GM12878 (cell line): ENCODE results near the gene WFDC6. TPM values are rescaled to one million over a fixed set of nuclear protein-coding genes. Genes with fewer than 3 reads are reported as not detected.

Experiments used
- ATAC-seq: fragments of 200-7000 bp; cut with Tn5 transposase; 3 replicates; pipeline ENCODE4 v1.9.1; 2020; ENCODE audit warnings: mild to moderate bottlenecking, moderate library complexity
- BruUV-seq: library from RNA; stranded (reverse); fragments of 400-500 nt; replicated peaks from 2 replicates; lab custom pipeline; 2021; lab: Mats Ljungman, UMichigan
- CTCF ChIA-PET: fragments of 300-600 bp; sonication (Branson Sonifier 250); formaldehyde crosslinking; extraction: SDS; loops from one replicate; lab custom pipeline; 2021; ENCODE audit warnings: inconsistent platforms; lab: Yijun Ruan, JAX
- POLR2A ChIA-PET: fragments of 350-600 bp; formaldehyde crosslinking; extraction: SDS; loops from one replicate; lab custom pipeline; 2021; ENCODE audit warnings: inconsistent platforms; lab: Charles Lee
- RAD21 ChIA-PET: fragments of 300-600 bp; sonication (Branson Sonifier 250); formaldehyde crosslinking; loops from one replicate; lab custom pipeline; 2023; ENCODE audit warnings: antibody characterized with exemption; ENCODE audit not compliant: unreplicated experiment; lab: Charles Lee
- SMC1A ChIA-PET: fragments of 300-600 bp; sonication (Branson Sonifier 250); formaldehyde crosslinking; loops from one replicate; lab custom pipeline; 2023; ENCODE audit not compliant: unreplicated experiment, uncharacterized antibody; lab: Charles Lee
- DNase-seq: peaks from one replicate; pipeline ENCODE4 v3.0.0-alpha.2; 2011; ENCODE audit warnings: low read depth, low spot score
- FAIRE-seq: peaks from 3 replicates; lab custom pipeline; 2011; peaks lifted over from hg19 to GRCh38; lab: Jason Lieb, UNC
- H2AFZ ChIP-seq: 2 replicates; pipeline ENCODE4 v1.6.0; 2011; ENCODE audit warnings: low read depth, low read length, control low read depth; ENCODE audit not compliant: control insufficient read depth
- H3K27ac ChIP-seq: 2 replicates; pipeline ENCODE4 v1.5.1; 2011; ENCODE audit warnings: control low read depth; ENCODE audit not compliant: control insufficient read depth, insufficient read depth
- H3K27me3 ChIP-seq, 2 experiments: replicated peaks in 1 of 2; 2 replicates each; pipeline versions ENCODE4 v1.6.0 to v1.6.1; 2011; ENCODE audit warnings: low read length in 1 of 2; ENCODE audit not compliant: control insufficient read depth in 2 of 2, insufficient read depth in 2 of 2
- H3K36me3 ChIP-seq, 2 experiments: 2 replicates each; pipeline ENCODE4 v1.5.1; 2011; ENCODE audit warnings: low read length in 1 of 2; ENCODE audit not compliant: control insufficient read depth in 2 of 2, insufficient read depth in 2 of 2
- H3K4me1 ChIP-seq: 2 replicates; pipeline ENCODE4 v1.6.1; 2011; ENCODE audit warnings: mild to moderate bottlenecking, low read length, moderate library complexity, mixed read lengths; ENCODE audit not compliant: control insufficient read depth, insufficient read depth
- H3K4me2 ChIP-seq: 2 replicates; pipeline ENCODE4 v1.6.0; 2011; ENCODE audit warnings: control low read depth; ENCODE audit not compliant: control insufficient read depth, insufficient read depth
- H3K4me3 ChIP-seq: fragments of 200-600 bp; sonication (generic); 2 replicates; pipeline ENCODE4 v1.5.1; 2016
- H3K79me2 ChIP-seq: 2 replicates; pipeline ENCODE4 v1.6.0; 2011; ENCODE audit warnings: low read length; ENCODE audit not compliant: control insufficient read depth, insufficient read depth
- H3K9ac ChIP-seq: 2 replicates; pipeline ENCODE4 v1.8.0; 2011; ENCODE audit warnings: low read length, control low read depth, mixed read lengths; ENCODE audit not compliant: control insufficient read depth, insufficient read depth
- H3K9me3 ChIP-seq: replicated peaks from 3 replicates; pipeline ENCODE4 v1.5.1; 2011; ENCODE audit warnings: mild to moderate bottlenecking, low read length; ENCODE audit not compliant: control insufficient read depth, insufficient read depth
- H4K20me1 ChIP-seq: 2 replicates; pipeline ENCODE4 v1.6.0; 2011; ENCODE audit not compliant: control insufficient read depth, insufficient read depth
- CHD4 ChIP-seq: fragments of 200-600 bp; sonication (generic); IDR thresholded peaks from 2 replicates; pipeline ENCODE4 v1.6.1; 2016; ENCODE audit warnings: mild to moderate bottlenecking
- CREB1 ChIP-seq: IDR thresholded peaks from 2 replicates; pipeline ENCODE4 v1.6.1; 2012; ENCODE audit warnings: low read depth, mild to moderate bottlenecking, inconsistent platforms
- EED ChIP-seq: sonication (generic); IDR thresholded peaks from 2 replicates; pipeline ENCODE4 v1.6.1; 2016; ENCODE audit warnings: antibody characterized with exemption, low read depth
- HDGF ChIP-seq: fragments of 450-650 bp; IDR thresholded peaks from 2 replicates; pipeline ENCODE4 v1.6.1; 2016; ENCODE audit warnings: antibody characterized with exemption
- MYB ChIP-seq: fragments of 150-350 bp; IDR thresholded peaks from 2 replicates; pipeline ENCODE4 v1.6.1; 2014; ENCODE audit warnings: mild to moderate bottlenecking, low read depth, low read length, borderline replicate concordance
- POLR2AphosphoS2 ChIP-seq: IDR thresholded peaks from 2 replicates; pipeline ENCODE4 v1.6.1; 2011; ENCODE audit warnings: low read depth, mild to moderate bottlenecking, low read length, improper control_type of control experiment, moderate library complexity
- RB1 ChIP-seq: fragments of 450-650 bp; formaldehyde crosslinking; IDR thresholded peaks from 2 replicates; pipeline ENCODE4 v1.6.1; 2017; ENCODE audit warnings: mild to moderate bottlenecking, borderline replicate concordance
- RFX5 ChIP-seq: IDR thresholded peaks from 2 replicates; pipeline ENCODE4 v1.6.1; 2011; ENCODE audit warnings: low read depth, low read length, improper control_type of control experiment
- SIX5 ChIP-seq: IDR thresholded peaks from 2 replicates; pipeline ENCODE4 v1.6.1; 2011; ENCODE audit warnings: mild to moderate bottlenecking, low read depth, low read length, moderate library complexity; ENCODE audit not compliant: severe bottlenecking
- TAF1 ChIP-seq: IDR thresholded peaks from 2 replicates; pipeline ENCODE4 v1.6.1; 2011; ENCODE audit warnings: mild to moderate bottlenecking, low read depth, low read length, borderline replicate concordance
- TCF7 ChIP-seq: IDR thresholded peaks from 2 replicates; pipeline ENCODE4 v1.6.1; 2014; ENCODE audit warnings: antibody characterized with exemption, borderline replicate concordance
- ZNF384 ChIP-seq: IDR thresholded peaks from 2 replicates; pipeline ENCODE4 v1.6.1; 2012; ENCODE audit warnings: low read depth, mild to moderate bottlenecking, low read length, improper control_type of control experiment, borderline replicate concordance
- WGBS: methylation state at CpG from one replicate; pipeline ENCODE4 v1.1.6; 2016; ENCODE audit warnings: low lambda C conversion rate; ENCODE audit not compliant: insufficient replicate concordance, insufficient coverage; ENCODE audit errors: missing lambda C conversion rate; 5-methylcytosine and 5-hydroxymethylcytosine counted together
- in situ Hi-C: fragments of 300-500 bp; cut with MboI; formaldehyde crosslinking; loops from 9 replicates; pipeline ENCODE4 v1.14.3; 2018; ENCODE audit warnings: mixed read lengths
- intact Hi-C: fragments of 100-400 bp; cut with micrococcal nuclease; formaldehyde crosslinking; loops from one replicate; pipeline ENCODE4 v1.14.2; 2022; ENCODE audit not compliant: unreplicated experiment
- polyA plus RNA-seq, 11 experiments: library from polyadenylated mRNA; depleted of rRNA in 4 of 11; unstranded in 6 of 11; stranded (reverse) in 5 of 11; fragments of >200 nt; fragmentation: Nextera tagmentation in 4 of 11; fragmentation: Illumina TruSeq in 1 of 11; extraction: Ambion mirVana in 4 of 11; extraction: Trizol in 1 of 11; gene quantifications; 1 replicate in 1 of 11; 2 replicates in 10 of 11; pipeline versions ENCODE4 v1.2.1 to v1.2.3, GENCODE V29; 2011 to 2016; ENCODE audit warnings: inconsistent platforms in 2 of 11, missing spikeins in 2 of 11, low read depth in 1 of 11
- total RNA-seq, 4 experiments: library from RNA; depleted of rRNA in 3 of 4; stranded (reverse); fragments of >200 nt in 3 of 4; fragmentation: Illumina TruSeq in 1 of 4; extraction: Trizol in 1 of 4; gene quantifications; 2 replicates each; pipeline versions ENCODE4 v1.2.1 to v1.2.3, GENCODE V29; 2013 to 2021
- TF ChIP-seq, protein P1 (sequence below): fragments of 450-650 bp; IDR thresholded peaks from 2 replicates; pipeline ENCODE4 v1.6.1; 2017; ENCODE audit warnings: antibody characterized with exemption, mild to moderate bottlenecking, moderate library complexity
- TF ChIP-seq, protein P2 (sequence below): fragments of 450-650 bp; IDR thresholded peaks from 2 replicates; pipeline ENCODE4 v1.6.1; 2016; ENCODE audit warnings: mild to moderate bottlenecking
- TF ChIP-seq, protein P3 (sequence below): fragments of 450-650 bp; formaldehyde crosslinking; IDR thresholded peaks from 2 replicates; pipeline ENCODE4 v1.4.0; 2020; ENCODE audit warnings: mild to moderate bottlenecking, moderate library complexity
- TF ChIP-seq, protein P4 (sequence below): fragments of 450-650 bp; IDR thresholded peaks from 2 replicates; pipeline ENCODE4 v1.6.1; 2014; ENCODE audit warnings: mild to moderate bottlenecking

Gene WFDC6
- total and polyA plus RNA-seq, 10 of the 15 experiments (the other 5 are each of a cell fraction or from before 2014, with no cell fraction given), result not detected

DNA sequence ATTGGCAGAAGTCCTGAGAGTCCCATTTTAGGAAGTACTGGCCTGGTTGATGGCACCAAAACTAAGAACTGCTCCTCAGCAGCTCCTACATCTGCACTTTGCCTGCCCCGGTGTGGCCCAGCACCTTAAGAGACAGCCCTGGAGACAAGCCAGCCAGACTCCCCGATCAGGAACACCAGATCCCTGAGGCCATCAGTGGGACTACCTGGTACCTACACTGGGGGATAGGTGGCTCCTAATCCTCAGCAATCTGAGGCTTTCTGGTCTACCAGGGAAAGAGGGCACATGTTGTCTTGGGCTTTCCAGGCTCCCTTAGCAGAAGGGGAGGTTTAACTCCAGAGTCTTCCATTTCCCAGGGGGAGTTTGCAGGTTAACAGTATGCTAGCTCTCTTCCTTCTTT is at the start of gene WFDC6 (continued):
- TF ChIP-seq, protein P1, sequence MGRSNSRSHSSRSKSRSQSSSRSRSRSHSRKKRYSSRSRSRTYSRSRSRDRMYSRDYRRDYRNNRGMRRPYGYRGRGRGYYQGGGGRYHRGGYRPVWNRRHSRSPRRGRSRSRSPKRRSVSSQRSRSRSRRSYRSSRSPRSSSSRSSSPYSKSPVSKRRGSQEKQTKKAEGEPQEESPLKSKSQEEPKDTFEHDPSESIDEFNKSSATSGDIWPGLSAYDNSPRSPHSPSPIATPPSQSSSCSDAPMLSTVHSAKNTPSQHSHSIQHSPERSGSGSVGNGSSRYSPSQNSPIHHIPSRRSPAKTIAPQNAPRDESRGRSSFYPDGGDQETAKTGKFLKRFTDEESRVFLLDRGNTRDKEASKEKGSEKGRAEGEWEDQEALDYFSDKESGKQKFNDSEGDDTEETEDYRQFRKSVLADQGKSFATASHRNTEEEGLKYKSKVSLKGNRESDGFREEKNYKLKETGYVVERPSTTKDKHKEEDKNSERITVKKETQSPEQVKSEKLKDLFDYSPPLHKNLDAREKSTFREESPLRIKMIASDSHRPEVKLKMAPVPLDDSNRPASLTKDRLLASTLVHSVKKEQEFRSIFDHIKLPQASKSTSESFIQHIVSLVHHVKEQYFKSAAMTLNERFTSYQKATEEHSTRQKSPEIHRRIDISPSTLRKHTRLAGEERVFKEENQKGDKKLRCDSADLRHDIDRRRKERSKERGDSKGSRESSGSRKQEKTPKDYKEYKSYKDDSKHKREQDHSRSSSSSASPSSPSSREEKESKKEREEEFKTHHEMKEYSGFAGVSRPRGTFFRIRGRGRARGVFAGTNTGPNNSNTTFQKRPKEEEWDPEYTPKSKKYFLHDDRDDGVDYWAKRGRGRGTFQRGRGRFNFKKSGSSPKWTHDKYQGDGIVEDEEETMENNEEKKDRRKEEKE, result no peak
- TF ChIP-seq ZNF384 (no peak), POLR2AphosphoS2 (no peak), SIX5 (no peak), TAF1 (no peak), HDGF (no peak), RB1 (no peak), TCF7 (no peak)

DNA sequence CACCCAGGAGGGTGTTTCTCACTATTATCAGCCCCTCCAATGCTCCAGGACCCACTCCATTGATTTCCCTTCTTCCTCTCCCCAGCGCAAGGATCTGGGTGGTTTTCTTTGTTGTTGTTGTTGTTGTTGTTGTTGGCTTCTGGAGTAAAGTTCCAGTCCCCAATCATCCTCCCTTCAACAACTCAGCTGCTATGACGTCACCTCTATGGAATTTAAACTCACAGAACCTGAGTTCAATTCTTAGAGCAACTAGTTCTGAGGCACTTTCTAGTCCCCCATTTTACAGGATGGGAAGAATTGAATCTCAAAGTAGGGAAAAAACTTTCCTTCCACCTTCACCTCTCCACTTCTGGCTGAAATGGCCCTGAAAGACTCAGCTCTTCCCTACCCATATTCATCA is 49.5 kb upstream of the WFDC6 start:
- ChIA-PET RAD21 (no interaction called here), CTCF (interaction anchor here (1.4 kb wide), 2 partner anchors 29 to 182 kb away, joined by 3 to 8 read pairs; no protein-coding TSS in a partner anchor), POLR2A (no interaction called here), SMC1A (no interaction called here)
- H4K20me1 ChIP-seq, result no peaks in the 10 kb centered on the region
- H3K27ac ChIP-seq, result no peak overlapping the region
- H2AFZ ChIP-seq, result no peak overlapping the region
- FAIRE-seq (no peak), DNase-seq (no peak), ATAC-seq (no peak)
- no peaks in the 10 kb centered on the region for H3K9me3 ChIP-seq
- H3K4me1 ChIP-seq, result no peaks in the 10 kb centered on the region
- intact Hi-C loops (no loop called here), in situ Hi-C loops (no loop called here)
- H3K4me3 ChIP-seq, result no peak overlapping the region
- BruUV-seq, result no TSS peak
- WGBS, result 0% methylated on average over 1 of the region's 2 CpGs
- no peak overlapping the region for H3K4me2 ChIP-seq
- no peak overlapping the region for H3K9ac ChIP-seq
- no peaks in the 10 kb centered on the region for H3K36me3 ChIP-seq
- H3K27me3 ChIP-seq, result no peaks in the 10 kb centered on the region; a peak in 2 of 4 replicates
- H3K79me2 ChIP-seq, result no peaks in the 10 kb centered on the region
- TF ChIP-seq EED (no peak), MYB (no peak), RFX5 (no peak), CREB1 (no peak), CHD4 (no peak)
- TF ChIP-seq, protein P2, sequence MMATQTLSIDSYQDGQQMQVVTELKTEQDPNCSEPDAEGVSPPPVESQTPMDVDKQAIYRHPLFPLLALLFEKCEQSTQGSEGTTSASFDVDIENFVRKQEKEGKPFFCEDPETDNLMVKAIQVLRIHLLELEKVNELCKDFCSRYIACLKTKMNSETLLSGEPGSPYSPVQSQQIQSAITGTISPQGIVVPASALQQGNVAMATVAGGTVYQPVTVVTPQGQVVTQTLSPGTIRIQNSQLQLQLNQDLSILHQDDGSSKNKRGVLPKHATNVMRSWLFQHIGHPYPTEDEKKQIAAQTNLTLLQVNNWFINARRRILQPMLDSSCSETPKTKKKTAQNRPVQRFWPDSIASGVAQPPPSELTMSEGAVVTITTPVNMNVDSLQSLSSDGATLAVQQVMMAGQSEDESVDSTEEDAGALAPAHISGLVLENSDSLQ, result no peak
- TF ChIP-seq, protein P3, sequence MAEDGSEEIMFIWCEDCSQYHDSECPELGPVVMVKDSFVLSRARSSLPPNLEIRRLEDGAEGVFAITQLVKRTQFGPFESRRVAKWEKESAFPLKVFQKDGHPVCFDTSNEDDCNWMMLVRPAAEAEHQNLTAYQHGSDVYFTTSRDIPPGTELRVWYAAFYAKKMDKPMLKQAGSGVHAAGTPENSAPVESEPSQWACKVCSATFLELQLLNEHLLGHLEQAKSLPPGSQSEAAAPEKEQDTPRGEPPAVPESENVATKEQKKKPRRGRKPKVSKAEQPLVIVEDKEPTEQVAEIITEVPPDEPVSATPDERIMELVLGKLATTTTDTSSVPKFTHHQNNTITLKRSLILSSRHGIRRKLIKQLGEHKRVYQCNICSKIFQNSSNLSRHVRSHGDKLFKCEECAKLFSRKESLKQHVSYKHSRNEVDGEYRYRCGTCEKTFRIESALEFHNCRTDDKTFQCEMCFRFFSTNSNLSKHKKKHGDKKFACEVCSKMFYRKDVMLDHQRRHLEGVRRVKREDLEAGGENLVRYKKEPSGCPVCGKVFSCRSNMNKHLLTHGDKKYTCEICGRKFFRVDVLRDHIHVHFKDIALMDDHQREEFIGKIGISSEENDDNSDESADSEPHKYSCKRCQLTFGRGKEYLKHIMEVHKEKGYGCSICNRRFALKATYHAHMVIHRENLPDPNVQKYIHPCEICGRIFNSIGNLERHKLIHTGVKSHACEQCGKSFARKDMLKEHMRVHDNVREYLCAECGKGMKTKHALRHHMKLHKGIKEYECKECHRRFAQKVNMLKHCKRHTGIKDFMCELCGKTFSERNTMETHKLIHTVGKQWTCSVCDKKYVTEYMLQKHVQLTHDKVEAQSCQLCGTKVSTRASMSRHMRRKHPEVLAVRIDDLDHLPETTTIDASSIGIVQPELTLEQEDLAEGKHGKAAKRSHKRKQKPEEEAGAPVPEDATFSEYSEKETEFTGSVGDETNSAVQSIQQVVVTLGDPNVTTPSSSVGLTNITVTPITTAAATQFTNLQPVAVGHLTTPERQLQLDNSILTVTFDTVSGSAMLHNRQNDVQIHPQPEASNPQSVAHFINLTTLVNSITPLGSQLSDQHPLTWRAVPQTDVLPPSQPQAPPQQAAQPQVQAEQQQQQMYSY (CRISPR knock-in tag), result no peak
- TF ChIP-seq, protein P4, sequence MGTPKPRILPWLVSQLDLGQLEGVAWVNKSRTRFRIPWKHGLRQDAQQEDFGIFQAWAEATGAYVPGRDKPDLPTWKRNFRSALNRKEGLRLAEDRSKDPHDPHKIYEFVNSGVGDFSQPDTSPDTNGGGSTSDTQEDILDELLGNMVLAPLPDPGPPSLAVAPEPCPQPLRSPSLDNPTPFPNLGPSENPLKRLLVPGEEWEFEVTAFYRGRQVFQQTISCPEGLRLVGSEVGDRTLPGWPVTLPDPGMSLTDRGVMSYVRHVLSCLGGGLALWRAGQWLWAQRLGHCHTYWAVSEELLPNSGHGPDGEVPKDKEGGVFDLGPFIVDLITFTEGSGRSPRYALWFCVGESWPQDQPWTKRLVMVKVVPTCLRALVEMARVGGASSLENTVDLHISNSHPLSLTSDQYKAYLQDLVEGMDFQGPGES, result no peak
